Effector memory CD8-positive, alpha-beta T cell (primary cell): ENCODE results near the gene IL20RB.
"Not testable (repeated sequence)": the region's sequence is repeated elsewhere in the genome, so short reads cannot be mapped to it uniquely, and the experiment has no call there.

Experiments used
- ATAC-seq: fragments of 150-1000 bp; cut with Tn5 transposase; replicated peaks from 2 replicates; pipeline ENCODE4 v1.10.0; 2021; ENCODE audit warnings: mild to moderate bottlenecking, moderate library complexity
- DNase-seq, 3 experiments: peaks; one replicate each; pipeline ENCODE4 v3.0.0; 2021
- H3K27ac Mint-ChIP-seq, 2 donors: one replicate each; pipeline ENCODE4 v1.8.0; 2022; ENCODE audit warnings: mild to moderate bottlenecking in 2 of 2, mixed read lengths in 2 of 2, moderate library complexity in 2 of 2
- H3K27me3 Mint-ChIP-seq, 2 donors: one replicate each; pipeline ENCODE4 v1.8.0; 2022; ENCODE audit warnings: mixed read lengths in 2 of 2
- H3K36me3 Mint-ChIP-seq: one replicate; pipeline ENCODE4 v1.8.0; 2022; ENCODE audit warnings: mild to moderate bottlenecking, moderate library complexity, mixed read lengths; ENCODE audit not compliant: insufficient read depth
- H3K4me1 Mint-ChIP-seq, 2 donors: one replicate each; pipeline ENCODE4 v1.8.0; 2022; ENCODE audit warnings: low read depth in 2 of 2, mixed read lengths in 2 of 2
- H3K4me3 Mint-ChIP-seq, 2 donors: one replicate each; pipeline ENCODE4 v1.8.0; 2022; ENCODE audit warnings: mild to moderate bottlenecking in 2 of 2, mixed read lengths in 2 of 2, moderate library complexity in 2 of 2
- H3K9me3 Mint-ChIP-seq, 2 donors: one replicate each; pipeline ENCODE4 v1.8.0; 2022; ENCODE audit warnings: mixed read lengths in 2 of 2

IL20RB gene

DNA sequence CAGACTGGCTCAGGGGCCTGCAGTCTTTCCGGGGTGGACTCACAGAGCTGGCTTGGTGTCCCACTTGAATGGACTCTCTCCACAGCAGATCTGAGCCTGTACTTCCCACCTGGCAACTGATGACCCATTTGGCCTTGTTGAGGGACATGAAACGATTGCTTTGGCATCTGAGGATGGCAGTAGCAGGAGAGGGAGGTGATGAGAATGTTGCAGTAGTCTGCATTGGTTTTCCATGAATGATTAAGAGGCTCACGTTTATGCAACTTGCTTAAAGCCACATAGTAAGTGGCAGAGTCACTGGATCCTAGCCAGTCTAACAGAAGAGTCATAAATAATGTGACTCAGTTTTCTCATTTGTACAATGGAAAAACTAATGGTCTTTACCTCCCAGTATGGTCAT lies 21.9 kb downstream of the IL20RB start:
- no peaks in the 10 kb centered on the region for H3K36me3 Mint-ChIP-seq
- no peaks in the 10 kb centered on the region for H3K27me3 Mint-ChIP-seq
- ATAC-seq, result no peak
- DNase-seq, result no peak
- no peak overlapping the region for H3K4me3 Mint-ChIP-seq
- H3K27ac Mint-ChIP-seq, result no peak overlapping the region
- no peaks in the 10 kb centered on the region for H3K9me3 Mint-ChIP-seq
- no peaks in the 10 kb centered on the region for H3K4me1 Mint-ChIP-seq

DNA sequence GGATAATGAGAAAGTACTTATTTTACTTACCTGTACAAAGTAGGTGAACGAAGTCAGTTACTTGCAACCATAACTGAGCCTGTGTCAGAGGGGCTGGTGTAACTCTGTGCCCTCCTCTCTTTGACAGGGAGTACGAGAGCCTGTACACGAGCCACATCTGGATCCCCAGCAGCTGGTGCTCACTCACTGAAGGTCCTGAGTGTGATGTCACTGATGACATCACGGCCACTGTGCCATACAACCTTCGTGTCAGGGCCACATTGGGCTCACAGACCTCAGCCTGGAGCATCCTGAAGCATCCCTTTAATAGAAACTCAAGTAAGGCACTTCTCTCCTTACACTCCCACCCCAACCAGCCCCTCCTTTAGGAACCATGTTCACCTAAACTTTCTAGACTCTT lies 24.2 kb downstream of the IL20RB start:
- H3K27ac Mint-ChIP-seq, result peak overlapping the region in 1 of 2 donors; percentile 61
- no peak for DNase-seq
- H3K4me1 Mint-ChIP-seq, result no peaks in the 10 kb centered on the region
- no peak overlapping the region for H3K4me3 Mint-ChIP-seq
- no peaks in the 10 kb centered on the region for H3K27me3 Mint-ChIP-seq
- H3K36me3 Mint-ChIP-seq, result no peaks in the 10 kb centered on the region
- ATAC-seq, result no peak
- H3K9me3 Mint-ChIP-seq, result no peaks in the 10 kb centered on the region

DNA sequence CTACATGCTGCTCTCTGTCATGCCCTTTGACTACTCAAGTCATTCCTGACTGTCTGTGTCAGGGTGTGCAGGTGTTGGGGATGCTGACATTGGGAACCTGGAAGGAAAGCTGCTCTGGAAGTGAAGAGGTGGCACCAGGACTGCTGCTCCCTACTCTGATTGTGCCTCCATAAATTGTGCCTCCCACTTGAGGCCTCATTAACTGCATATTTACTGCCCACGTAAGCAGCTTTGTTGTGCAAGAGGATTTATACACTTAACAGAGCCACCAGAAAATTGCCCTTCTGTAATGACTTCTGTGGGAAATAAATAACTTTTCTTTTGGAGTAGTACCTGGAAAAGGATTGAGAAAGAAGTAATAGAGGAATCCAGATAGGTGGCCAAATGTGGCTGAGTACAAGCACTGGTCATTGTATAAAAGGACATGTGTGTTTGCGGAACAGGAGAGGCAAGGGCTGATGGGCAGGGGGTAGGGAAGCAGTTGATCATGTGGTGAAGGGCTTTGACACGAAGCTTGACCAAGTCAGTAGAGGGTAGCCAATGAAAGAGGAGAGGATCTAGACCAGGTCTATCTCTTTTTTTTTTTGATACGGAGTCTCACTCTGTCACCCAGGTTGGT lies 24.8 kb downstream of the IL20RB start:
- Mint-ChIP-seq H3K36me3 (no peaks in the 10 kb centered on the region), H3K4me3 (no peak overlapping the region), H3K4me1 (no peaks in the 10 kb centered on the region), H3K9me3 (no peaks in the 10 kb centered on the region), H3K27me3 (no peaks in the 10 kb centered on the region), H3K27ac (no peak overlapping the region)
- ATAC-seq (no peak), DNase-seq (no peak)

DNA sequence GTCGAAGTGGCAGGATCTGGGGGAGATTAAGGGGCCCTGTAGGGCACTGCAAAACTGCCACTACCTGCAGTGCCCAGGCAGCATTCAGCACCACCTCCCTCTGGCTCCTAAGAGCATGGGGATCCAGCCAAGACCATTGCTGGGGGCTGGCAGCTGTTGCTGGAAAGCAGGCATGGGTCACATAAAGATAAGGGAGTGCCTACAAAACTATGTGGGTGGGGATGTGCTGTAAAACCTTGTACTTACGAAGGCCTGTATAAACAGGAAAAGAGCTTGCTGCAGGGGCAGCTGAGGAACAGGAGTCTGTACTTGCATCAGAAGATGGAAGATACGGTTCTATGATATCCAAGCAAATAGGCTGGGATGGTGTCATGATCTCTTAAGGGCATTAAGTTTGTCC lies 27.1 kb downstream of the IL20RB start:
- Mint-ChIP-seq H3K9me3 (no peaks in the 10 kb centered on the region), H3K36me3 (no peaks in the 10 kb centered on the region), H3K4me1 (no peaks in the 10 kb centered on the region), H3K27me3 (no peaks in the 10 kb centered on the region), H3K4me3 (no peak overlapping the region), H3K27ac (no peak overlapping the region)
- DNase-seq (no peak), ATAC-seq (no peak)

DNA sequence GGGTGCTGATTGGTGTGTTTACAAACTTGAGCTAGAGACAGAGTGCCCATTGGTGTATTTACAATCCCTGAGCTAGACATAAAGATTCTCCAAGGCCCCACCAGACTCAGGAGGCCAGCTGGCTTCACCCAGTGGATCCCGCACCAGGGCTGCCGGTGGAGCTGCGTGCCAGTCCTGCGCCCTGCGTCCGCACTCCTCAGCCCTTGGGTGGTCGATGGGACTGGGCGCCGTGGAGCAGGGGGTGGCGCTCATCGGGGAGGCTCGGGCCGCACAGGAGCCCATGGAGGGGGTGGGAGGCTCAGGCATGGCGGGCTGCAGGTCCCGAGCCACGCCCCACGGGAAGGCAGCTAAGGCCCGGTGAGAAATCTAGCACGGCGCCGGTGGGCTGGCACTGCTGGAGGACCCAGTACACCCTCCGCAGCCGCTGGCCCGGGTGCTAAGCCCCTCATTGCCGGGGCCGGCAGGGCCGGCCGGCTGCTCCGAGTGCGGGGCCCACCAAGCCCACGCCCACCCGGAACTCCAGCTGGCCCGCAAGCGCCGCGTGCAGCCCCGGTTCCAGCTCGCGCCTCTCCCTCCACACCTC lies 29.7 kb downstream of the IL20RB start:
- H3K4me3 Mint-ChIP-seq, H3K36me3 Mint-ChIP-seq, H3K9me3 Mint-ChIP-seq, ATAC-seq, H3K4me1 Mint-ChIP-seq, DNase-seq, H3K27ac Mint-ChIP-seq, H3K27me3 Mint-ChIP-seq: not testable (repeated sequence)

DNA sequence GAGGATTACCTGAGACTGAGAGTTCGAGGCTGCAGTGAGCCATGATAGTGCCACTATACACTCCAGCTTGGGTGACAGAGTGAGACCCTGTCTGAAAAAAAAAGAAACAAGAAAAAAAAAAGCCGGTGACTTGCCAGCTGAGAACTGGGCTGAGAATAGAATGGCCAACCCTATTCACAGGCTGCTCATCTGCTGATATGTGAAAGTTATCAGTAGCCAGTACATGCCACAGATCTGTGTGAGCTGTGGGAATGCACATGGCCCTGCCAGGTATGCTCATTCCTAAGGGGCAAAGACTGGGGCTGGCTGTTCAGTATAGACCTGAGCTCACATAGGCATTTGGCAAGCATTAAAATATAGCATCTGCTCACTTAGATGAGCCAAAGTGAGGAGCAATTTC lies 30.9 kb downstream of the IL20RB start:
- no peak overlapping the region for H3K4me3 Mint-ChIP-seq
- no peak for DNase-seq
- H3K27me3 Mint-ChIP-seq, result no peaks in the 10 kb centered on the region

DNA sequence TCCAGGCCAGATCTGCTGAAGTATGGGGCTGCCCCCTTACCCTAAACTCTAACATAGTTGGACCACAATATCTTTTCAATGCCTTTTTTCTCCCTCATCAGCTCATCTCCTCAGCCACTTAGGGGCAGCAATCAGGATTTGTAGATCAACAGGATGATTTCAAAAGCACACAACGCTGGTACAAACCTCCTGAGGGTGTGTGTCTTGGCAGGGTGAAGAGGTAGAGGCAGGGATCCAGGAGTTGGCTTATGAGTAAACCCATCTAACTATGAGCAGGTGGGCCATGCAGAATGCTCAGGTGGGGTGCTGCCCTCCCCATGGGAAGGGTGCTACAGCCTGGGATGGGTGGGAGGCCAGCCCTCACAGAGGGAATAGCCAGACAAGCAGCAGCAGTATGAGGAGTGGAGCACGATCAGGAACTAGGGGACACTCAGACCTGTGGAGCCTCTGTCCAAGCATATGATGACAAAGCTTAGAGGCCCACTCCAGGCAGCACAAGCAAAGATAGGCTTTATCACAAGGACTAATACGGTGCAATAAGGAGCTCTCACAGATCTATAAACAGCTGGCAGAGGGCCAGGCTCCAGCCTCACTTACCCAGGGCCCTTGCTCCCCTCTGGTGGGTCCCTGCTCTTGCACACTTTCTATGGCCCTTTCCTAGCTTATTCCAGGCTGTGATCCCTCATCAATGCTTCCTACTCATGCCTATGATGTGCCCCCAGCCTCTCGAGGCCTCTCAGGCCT lies 32.2 kb downstream of the IL20RB start:
- DNase-seq (no peak), ATAC-seq (no peak)
- H3K4me3 Mint-ChIP-seq, result no peak overlapping the region
- no peaks in the 10 kb centered on the region for H3K9me3 Mint-ChIP-seq
- no peaks in the 10 kb centered on the region for H3K4me1 Mint-ChIP-seq
- no peaks in the 10 kb centered on the region for H3K36me3 Mint-ChIP-seq
- H3K27ac Mint-ChIP-seq, result no peak overlapping the region
- H3K27me3 Mint-ChIP-seq, result no peaks in the 10 kb centered on the region

More for the DNA sequence above, 30.9 kb downstream of the IL20RB start:
- Mint-ChIP-seq H3K36me3 (no peaks in the 10 kb centered on the region), H3K27ac (no peak overlapping the region), H3K4me1 (no peaks in the 10 kb centered on the region), H3K9me3 (no peaks in the 10 kb centered on the region)
- no peak for ATAC-seq

DNA sequence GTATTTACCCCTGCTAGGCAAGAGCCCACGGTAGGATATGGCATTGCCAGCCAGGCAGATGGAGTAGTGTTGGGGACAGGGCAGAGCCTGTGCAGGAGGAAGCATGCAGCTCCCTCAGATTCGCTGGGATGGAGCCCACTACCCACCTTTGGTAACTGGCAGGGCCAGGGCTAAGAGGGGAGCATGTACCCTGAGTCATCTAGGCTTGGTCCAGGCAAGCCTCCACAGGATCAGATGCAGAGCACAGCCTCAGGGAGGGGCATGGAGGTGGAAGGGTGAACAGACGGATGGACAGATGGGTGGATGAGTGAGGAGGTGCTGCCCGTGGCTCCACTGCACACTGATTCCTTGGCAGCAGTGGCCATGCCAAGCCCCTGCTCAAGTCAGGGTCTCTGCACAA lies 33.0 kb downstream of the IL20RB start:
- Mint-ChIP-seq H3K4me3 (no peak overlapping the region), H3K27ac (peak overlapping the region in 1 of 2 donors; percentile 2), H3K27me3 (no peaks in the 10 kb centered on the region), H3K4me1 (no peaks in the 10 kb centered on the region), H3K9me3 (no peaks in the 10 kb centered on the region), H3K36me3 (no peaks in the 10 kb centered on the region)
- DNase-seq (no peak), ATAC-seq (no peak)

DNA sequence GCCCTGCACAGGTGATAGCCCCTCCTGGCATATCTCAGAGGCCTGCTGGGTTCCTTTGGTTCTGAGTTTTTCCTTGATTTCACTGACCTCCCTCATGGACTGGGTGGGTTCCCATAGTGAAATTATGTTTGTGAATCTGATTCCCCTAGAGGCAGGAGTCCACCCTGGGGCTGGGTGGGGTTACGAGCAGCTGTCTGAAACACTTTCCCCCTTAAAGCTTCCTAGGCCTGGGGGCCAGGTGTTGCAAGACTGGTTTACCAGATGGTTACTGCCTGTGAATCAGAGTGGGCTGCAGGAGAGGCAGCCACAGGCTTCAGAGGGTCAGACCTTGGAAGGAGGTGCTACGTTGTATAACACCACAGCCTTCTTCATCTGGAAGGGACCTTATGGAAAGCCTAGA lies 34.3 kb downstream of the IL20RB start:
- Mint-ChIP-seq H3K4me3 (no peak overlapping the region), H3K9me3 (no peaks in the 10 kb centered on the region), H3K27me3 (no peaks in the 10 kb centered on the region), H3K27ac (no peak overlapping the region), H3K36me3 (peaks cover 3% of the 10 kb centered on the region), H3K4me1 (peaks cover 0 to 2% of the 10 kb centered on the region in 2 donors)
- no peak for ATAC-seq
- no peak for DNase-seq

DNA sequence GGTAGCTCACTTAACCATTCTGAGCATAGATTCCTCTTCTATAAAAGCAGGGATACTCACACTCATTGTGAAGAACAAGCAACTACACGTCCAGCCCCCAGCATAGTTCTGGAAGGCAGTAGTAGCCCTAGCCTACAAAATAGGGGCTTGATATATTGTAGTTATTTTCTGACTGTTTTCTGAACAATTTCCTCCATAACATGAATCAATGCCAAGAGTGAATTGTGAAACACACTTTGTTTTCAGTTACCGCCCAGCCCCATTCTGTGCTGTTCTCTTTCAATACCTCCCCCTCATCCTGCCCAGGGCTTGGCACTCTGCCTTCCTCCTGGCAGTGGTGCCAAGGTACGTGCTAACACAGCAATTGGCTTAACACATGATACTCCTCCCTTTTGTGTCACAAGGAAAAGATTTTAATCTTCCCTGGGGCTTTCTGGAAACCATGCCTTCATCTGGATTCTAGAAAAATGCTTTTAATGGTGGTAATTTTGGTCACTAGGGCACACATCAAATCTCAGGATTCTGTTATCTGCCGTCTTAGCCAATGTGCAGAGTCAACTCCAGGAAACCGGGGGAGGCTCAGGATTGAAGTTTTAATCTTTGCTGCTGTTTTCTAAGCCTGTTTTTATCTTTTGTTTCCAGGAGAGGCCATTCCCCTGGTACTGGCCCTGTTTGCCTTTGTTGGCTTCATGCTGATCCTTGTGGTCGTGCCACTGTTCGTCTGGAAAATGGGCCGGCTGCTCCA lies 37.2 kb downstream of the IL20RB start:
- no peak overlapping the region for H3K4me3 Mint-ChIP-seq
- H3K27ac Mint-ChIP-seq, result peak overlapping the region in 1 of 2 donors; percentile 66
- DNase-seq, result no peak

DNA sequence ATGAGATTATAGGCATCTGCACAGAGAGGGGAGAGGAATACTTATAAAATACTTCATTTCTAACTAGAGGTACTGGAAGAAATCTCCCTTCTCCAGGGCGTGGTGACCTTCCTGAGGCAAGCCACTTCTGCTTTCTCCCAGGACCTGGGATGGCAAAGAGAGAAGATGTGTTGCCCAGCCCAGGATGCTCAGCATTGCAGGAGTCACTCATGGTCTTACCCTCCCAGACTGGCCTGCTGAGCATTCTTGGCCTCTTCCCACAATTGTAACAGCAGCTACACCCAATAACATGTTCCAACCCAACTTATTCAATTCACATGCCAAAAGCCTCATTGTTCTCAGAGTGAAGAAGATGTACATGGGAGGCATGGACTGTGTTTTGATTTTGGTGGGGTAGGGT lies 37.9 kb downstream of the IL20RB start:
- no peaks in the 10 kb centered on the region for H3K27me3 Mint-ChIP-seq
- DNase-seq, result no peak
- H3K27ac Mint-ChIP-seq, result peak overlapping the region in 1 of 2 donors; percentile 66
- H3K4me1 Mint-ChIP-seq, result peaks cover 0 to 2% of the 10 kb centered on the region in 2 donors
- ATAC-seq, result no peak
- H3K4me3 Mint-ChIP-seq, result no peak overlapping the region
- H3K9me3 Mint-ChIP-seq, result no peaks in the 10 kb centered on the region
- peaks cover 3% of the 10 kb centered on the region for H3K36me3 Mint-ChIP-seq

More for the DNA sequence above, 37.2 kb downstream of the IL20RB start:
- Mint-ChIP-seq H3K4me1 (peaks cover 0 to 2% of the 10 kb centered on the region in 2 donors), H3K36me3 (peaks cover 3% of the 10 kb centered on the region), H3K27me3 (no peaks in the 10 kb centered on the region), H3K9me3 (no peaks in the 10 kb centered on the region)
- no peak for ATAC-seq

DNA sequence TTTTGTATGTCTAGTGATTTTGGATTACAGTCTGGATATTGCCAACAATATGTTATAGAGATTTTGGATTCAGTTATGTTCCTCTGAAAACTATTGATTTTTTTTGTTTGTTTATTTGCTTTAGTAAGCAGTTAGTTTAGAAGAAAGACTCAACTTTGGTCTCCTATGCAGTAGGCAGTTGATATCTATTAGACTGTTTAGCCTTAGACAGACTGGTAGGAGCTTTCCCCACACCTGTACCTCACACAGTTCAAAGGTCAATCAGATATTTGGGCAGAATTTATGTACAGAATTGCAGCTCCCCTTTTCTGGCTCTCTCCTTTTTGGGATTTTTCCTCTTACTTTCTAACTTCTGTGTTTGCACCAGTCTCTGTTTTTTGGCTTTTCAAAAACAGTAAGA lies 42.3 kb downstream of the IL20RB start:
- H3K4me1 Mint-ChIP-seq, result peaks cover 0 to 2% of the 10 kb centered on the region in 2 donors
- H3K27me3 Mint-ChIP-seq, result no peaks in the 10 kb centered on the region
- H3K36me3 Mint-ChIP-seq, result peaks cover 3% of the 10 kb centered on the region
- H3K27ac Mint-ChIP-seq, result no peak overlapping the region
- no peak for DNase-seq
- H3K9me3 Mint-ChIP-seq, result no peaks in the 10 kb centered on the region
- ATAC-seq, result no peak
- H3K4me3 Mint-ChIP-seq, result no peak overlapping the region

DNA sequence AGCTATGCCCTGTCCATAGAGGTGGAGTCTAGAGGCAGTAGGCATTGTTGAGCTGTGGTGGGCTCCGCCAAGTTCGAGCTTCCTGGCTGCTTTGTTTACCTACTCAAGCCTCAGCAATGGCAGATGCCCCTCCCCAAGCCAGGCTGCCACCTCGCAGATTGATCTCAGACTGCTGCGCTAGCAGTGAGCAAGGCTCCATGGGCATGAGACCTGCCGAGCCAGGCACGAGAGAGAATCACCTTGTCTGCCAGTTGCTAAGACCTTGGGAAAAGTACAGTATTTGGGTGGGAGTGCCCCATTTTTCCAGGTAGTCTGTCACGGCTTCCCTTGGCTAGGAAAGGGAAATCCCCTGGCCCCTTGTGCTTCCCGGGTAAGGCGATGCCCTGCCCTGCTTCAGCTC lies 49.6 kb downstream of the IL20RB start:
- not testable (repeated sequence) for ATAC-seq, H3K27me3 Mint-ChIP-seq, DNase-seq, H3K4me1 Mint-ChIP-seq, H3K4me3 Mint-ChIP-seq, H3K36me3 Mint-ChIP-seq, H3K27ac Mint-ChIP-seq, H3K9me3 Mint-ChIP-seq
